Hair follicle dermal papilla cell (primary cell): Measurements from ENCODE around the gene CNGA1. TPM values are rescaled to one million over a fixed set of nuclear protein-coding genes. Genes with fewer than 3 reads are reported as not detected.

Experiments used
- total RNA-seq: library from RNA; depleted of rRNA; stranded (reverse); fragments of >200 nt; gene quantifications from 2 replicates; pipeline ENCODE4 v1.2.3, GENCODE V29; 2012

CNGA1 gene
- not detected in 2 replicates for total RNA-seq

GRCh38 chr4:48016141-48017107 lies at the start of gene CNGA1, which contains the start of gene NIPAL1:
Gene CNGA1, minus strand, starts transcription at chr4:48016681. Its CDS starts 63,992 bp downstream, at chr4:47952689.
Gene NIPAL1, plus strand, starts transcription at chr4:48016772. Its CDS starts 68 bp downstream, at chr4:48016840.

GRCh38 chr4:47914220-47914925 lies 102.1 kb downstream of the CNGA1 start, which contains the start of gene NFXL1:
Gene NFXL1, minus strand, starts transcription at chr4:47914583. Its CDS starts 380 bp downstream, at chr4:47914203.

Other genes with a start within 250 kb of the CNGA1 start
- 1.1 and 6.8 TPM in 2 replicates for gene CORIN, start 178.6 kb downstream of the CNGA1 start, total RNA-seq
- 8.9 and 14.6 TPM in 2 replicates for gene NFXL1, start 102.1 kb downstream of the CNGA1 start, total RNA-seq
- gene NIPAL1, start 91 bp upstream of the CNGA1 start, total RNA-seq = under 0.01 and 0.36 TPM in 2 replicates
- 0.32 and 1.6 TPM in 2 replicates for gene TXK, start 117.6 kb upstream of the CNGA1 start, total RNA-seq